Measurements from ENCODE around the gene CASK.

GRCh38 chrX:41616255-41616654, 307.1 kb downstream of the CASK start:
- TF ChIP-seq EZH2 (IDR thresholded peaks at IDR 0.05; ENCODE audit: low read length, missing control alignments) = no peak
- TF ChIP-seq CTCF (conservative IDR thresholded peaks at IDR 0.05 in 1 of 2, IDR thresholded peaks at IDR 0.05 in 1 of 2; ENCODE audit: low read depth in 1 of 2, low read length in 2 of 2) = no peak

Measured in fibroblast of lung (primary cell).